Epithelial cell of esophagus (primary cell): ENCODE results near the gene CELF3.
A peak's percentile ranks its signal among the peaks of the same experiment; 100 is the strongest.
"Not testable (repeated sequence)": the region's sequence is repeated elsewhere in the genome, so short reads cannot be mapped to it uniquely, and the experiment has no call there.

Experiments
- DNase-seq: peaks from one replicate; pipeline ENCODE4 v3.0.0; 2010; ENCODE audit warnings: low read depth
- H3K4me3 ChIP-seq: 2 replicates; pipeline ENCODE4 v1.5.1; 2011; ENCODE audit warnings: mild to moderate bottlenecking, low read length, control low read depth
- CTCF ChIP-seq: IDR thresholded peaks from 2 replicates; pipeline ENCODE4 v1.5.1; 2011; ENCODE audit warnings: low read depth, mild to moderate bottlenecking, low read length, control low read depth, inconsistent platforms; ENCODE audit not compliant: insufficient read depth; ENCODE audit errors: missing control alignments

CELF3 gene

GRCh38 chr1:151681923-151682322 is 34.7 kb downstream of the CELF3 start:
- no peak overlapping the region for H3K4me3 ChIP-seq
- DNase-seq = no peak
- no peak for TF ChIP-seq CTCF

- no peak overlapping the region for H3K4me3 ChIP-seq
- TF ChIP-seq CTCF = no peak
- peak; percentile 86 for DNase-seq
Measured at GRCh38 chr1:151680826-151681225, 35.8 kb downstream of the CELF3 start.

GRCh38 chr1:151680391-151680790 is 36.2 kb downstream of the CELF3 start:
- peak; percentile 55 for DNase-seq
- no peak for TF ChIP-seq CTCF
- H3K4me3 ChIP-seq = no peak overlapping the region

GRCh38 chr1:151673407-151673806 is 43.2 kb downstream of the CELF3 start:
- DNase-seq = no peak
- H3K4me3 ChIP-seq = no peak overlapping the region
- TF ChIP-seq CTCF = no peak

GRCh38 chr1:151670036-151670675 is 46.4 kb downstream of the CELF3 start:
- H3K4me3 ChIP-seq, DNase-seq: not testable (repeated sequence)

GRCh38 chr1:151668090-151668489 is 48.5 kb downstream of the CELF3 start:
- no peak for DNase-seq
- no peak for TF ChIP-seq CTCF
- no peak overlapping the region for H3K4me3 ChIP-seq

GRCh38 chr1:151661751-151662150 is 54.9 kb downstream of the CELF3 start:
- DNase-seq = no peak
- TF ChIP-seq CTCF = no peak
- no peak overlapping the region for H3K4me3 ChIP-seq
